ENCODE data around the gene KLF12.

DNA sequence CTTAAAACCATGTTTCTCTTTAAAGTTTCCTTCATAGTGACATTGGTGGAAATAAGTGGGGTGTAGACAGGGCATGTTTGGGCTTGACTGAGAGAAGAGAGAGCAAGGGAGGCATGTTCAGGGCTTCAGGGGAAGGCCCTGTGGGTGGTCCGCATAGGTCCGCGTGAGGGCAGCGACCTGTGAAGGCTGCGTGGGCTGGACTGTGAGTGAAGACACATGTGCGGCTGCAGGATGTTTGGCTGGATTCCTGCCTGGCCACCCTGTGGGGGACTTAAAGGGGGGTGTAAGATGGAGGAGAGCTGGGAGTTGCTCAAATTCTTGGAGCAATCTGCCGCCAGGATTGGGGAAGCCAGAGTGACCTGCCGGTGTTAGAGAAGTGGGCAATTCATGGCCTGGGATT lies 23.8 kb upstream of the KLF12 start:
- TF ChIP-seq, protein P1, sequence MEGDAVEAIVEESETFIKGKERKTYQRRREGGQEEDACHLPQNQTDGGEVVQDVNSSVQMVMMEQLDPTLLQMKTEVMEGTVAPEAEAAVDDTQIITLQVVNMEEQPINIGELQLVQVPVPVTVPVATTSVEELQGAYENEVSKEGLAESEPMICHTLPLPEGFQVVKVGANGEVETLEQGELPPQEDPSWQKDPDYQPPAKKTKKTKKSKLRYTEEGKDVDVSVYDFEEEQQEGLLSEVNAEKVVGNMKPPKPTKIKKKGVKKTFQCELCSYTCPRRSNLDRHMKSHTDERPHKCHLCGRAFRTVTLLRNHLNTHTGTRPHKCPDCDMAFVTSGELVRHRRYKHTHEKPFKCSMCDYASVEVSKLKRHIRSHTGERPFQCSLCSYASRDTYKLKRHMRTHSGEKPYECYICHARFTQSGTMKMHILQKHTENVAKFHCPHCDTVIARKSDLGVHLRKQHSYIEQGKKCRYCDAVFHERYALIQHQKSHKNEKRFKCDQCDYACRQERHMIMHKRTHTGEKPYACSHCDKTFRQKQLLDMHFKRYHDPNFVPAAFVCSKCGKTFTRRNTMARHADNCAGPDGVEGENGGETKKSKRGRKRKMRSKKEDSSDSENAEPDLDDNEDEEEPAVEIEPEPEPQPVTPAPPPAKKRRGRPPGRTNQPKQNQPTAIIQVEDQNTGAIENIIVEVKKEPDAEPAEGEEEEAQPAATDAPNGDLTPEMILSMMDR (IDR thresholded peaks at IDR 0.05; ENCODE audit: low read length), result no peak
- TF ChIP-seq EZH2 (IDR thresholded peaks at IDR 0.05; ENCODE audit: borderline replicate concordance, low read length), result no peak
